Sigmoid colon (tissue), 7 donors: ENCODE data around the gene HECA. TPM values are rescaled to one million over a fixed set of nuclear protein-coding genes. Genes with fewer than 3 reads are reported as not detected.

Experiments used
- DNase-seq: peaks from one replicate; pipeline ENCODE4 v3.0.0-alpha.2; 2019
- H3K27ac ChIP-seq, 4 donors: fragments of 200-600 bp; sonication (generic); one replicate each; pipeline ENCODE4 v1.5.1; 2016 to 2019; ENCODE audit warnings: mild to moderate bottlenecking in 1 of 4
- H3K27me3 ChIP-seq, 3 donors: fragments of 200-600 bp; sonication (generic); one replicate each; pipeline ENCODE4 v1.5.1; 2019; ENCODE audit warnings: mild to moderate bottlenecking in 1 of 3
- H3K36me3 ChIP-seq, 4 donors: fragments of 200-600 bp; sonication (generic); one replicate each; pipeline ENCODE4 v1.5.1; 2016 to 2019
- H3K4me1 ChIP-seq, 4 donors: fragments of 200-600 bp; sonication (generic); one replicate each; pipeline ENCODE4 v1.5.1; 2017 to 2019
- H3K4me3 ChIP-seq, 4 donors: fragments of 200-600 bp; sonication (generic); one replicate each; pipeline ENCODE4 v1.5.1; 2017 to 2019; ENCODE audit warnings: mild to moderate bottlenecking in 2 of 4, moderate library complexity in 1 of 4
- H3K9me3 ChIP-seq, 4 donors: fragments of 200-600 bp in 3 of 4; sonication (generic) in 3 of 4; one replicate each; pipeline versions ENCODE4 v1.5.1 to v1.6.1; 2013 to 2019
- EP300 ChIP-seq, 4 donors: sonication (generic); formaldehyde crosslinking; IDR thresholded peaks; one replicate each; pipeline ENCODE4 v1.6.1; 2017; ENCODE audit warnings: antibody characterized with exemption in 4 of 4
- POLR2A ChIP-seq, 2 donors: fragments of 450-650 bp; IDR thresholded peaks; one replicate each; pipeline ENCODE4 v1.6.1; 2016; ENCODE audit warnings: antibody characterized with exemption in 2 of 2, mild to moderate bottlenecking in 2 of 2, moderate library complexity in 2 of 2
- POLR2AphosphoS5 ChIP-seq, 4 donors: sonication (generic); formaldehyde crosslinking; IDR thresholded peaks; one replicate each; pipeline ENCODE4 v1.6.1; 2017; ENCODE audit warnings: antibody characterized with exemption in 4 of 4
- WGBS, 2 donors: extraction: QIAGEN DNeasy Blood & Tissue Kit; methylation state at CpG; one replicate each; pipeline ENCODE4 v1.1.7; 2013; 5-methylcytosine and 5-hydroxymethylcytosine counted together
- intact Hi-C: fragments of 100-400 bp; cut with DNase I; formaldehyde crosslinking; loops from one replicate; pipeline ENCODE4 v1.15.1; 2023
- polyA plus RNA-seq, 3 donors: library from polyadenylated mRNA; stranded (reverse); fragments of 200-250 nt; gene quantifications; one replicate each; pipeline ENCODE4 v1.2.3, GENCODE V29; 2013
- total RNA-seq, 4 donors: library from RNA; depleted of rRNA; stranded (reverse); fragments of >200 nt; gene quantifications; one replicate each; pipeline ENCODE4 v1.1.0, GENCODE V29; 2016
- TF ChIP-seq, protein P1 (sequence below), 4 experiments: fragments of 450-650 bp in 3 of 4; fragments of 200-600 bp in 1 of 4; IDR thresholded peaks; one replicate each; pipeline ENCODE4 v1.5.1; 2016 to 2019; ENCODE audit warnings: antibody characterized with exemption in 4 of 4, mild to moderate bottlenecking in 3 of 4, moderate library complexity in 2 of 4
- donor health status: healthy with polysubstance abuse.
- donor health status: Bipolar disorder and iron deficiency.
- donor health status: healthy.

Gene HECA
- total and polyA plus RNA-seq, 7 donors = 16.7 to 42.1 (median 33.5) TPM

GRCh38 chr6:139109558-139109957, 25.3 kb upstream of the HECA start:
- Histone ChIP-seq H3K4me3 (no peak overlapping the region), H3K9me3 (no peaks in the 10 kb centered on the region), H3K27me3 (no peaks in the 10 kb centered on the region), H3K36me3 (no peaks in the 10 kb centered on the region), H3K4me1 (no peaks in the 10 kb centered on the region), H3K27ac (no peak overlapping the region)
- TF ChIP-seq, protein P1, sequence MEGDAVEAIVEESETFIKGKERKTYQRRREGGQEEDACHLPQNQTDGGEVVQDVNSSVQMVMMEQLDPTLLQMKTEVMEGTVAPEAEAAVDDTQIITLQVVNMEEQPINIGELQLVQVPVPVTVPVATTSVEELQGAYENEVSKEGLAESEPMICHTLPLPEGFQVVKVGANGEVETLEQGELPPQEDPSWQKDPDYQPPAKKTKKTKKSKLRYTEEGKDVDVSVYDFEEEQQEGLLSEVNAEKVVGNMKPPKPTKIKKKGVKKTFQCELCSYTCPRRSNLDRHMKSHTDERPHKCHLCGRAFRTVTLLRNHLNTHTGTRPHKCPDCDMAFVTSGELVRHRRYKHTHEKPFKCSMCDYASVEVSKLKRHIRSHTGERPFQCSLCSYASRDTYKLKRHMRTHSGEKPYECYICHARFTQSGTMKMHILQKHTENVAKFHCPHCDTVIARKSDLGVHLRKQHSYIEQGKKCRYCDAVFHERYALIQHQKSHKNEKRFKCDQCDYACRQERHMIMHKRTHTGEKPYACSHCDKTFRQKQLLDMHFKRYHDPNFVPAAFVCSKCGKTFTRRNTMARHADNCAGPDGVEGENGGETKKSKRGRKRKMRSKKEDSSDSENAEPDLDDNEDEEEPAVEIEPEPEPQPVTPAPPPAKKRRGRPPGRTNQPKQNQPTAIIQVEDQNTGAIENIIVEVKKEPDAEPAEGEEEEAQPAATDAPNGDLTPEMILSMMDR (IDR thresholded peaks at IDR 0.05) = no peak
- TF ChIP-seq POLR2A (IDR thresholded peaks at IDR 0.05) = no peak
- TF ChIP-seq EP300 (IDR thresholded peaks at IDR 0.05) = no peak
- no peak for TF ChIP-seq POLR2AphosphoS5 (IDR thresholded peaks at IDR 0.05)
- no peak for DNase-seq
- WGBS, 2 donors = 57 to 71% methylated on average over 5 of the region's 5 CpGs
- intact Hi-C loops = no loop called here

GRCh38 chr6:139112146-139112545, 22.7 kb upstream of the HECA start:
- intact Hi-C loops = no loop called here

DNA sequence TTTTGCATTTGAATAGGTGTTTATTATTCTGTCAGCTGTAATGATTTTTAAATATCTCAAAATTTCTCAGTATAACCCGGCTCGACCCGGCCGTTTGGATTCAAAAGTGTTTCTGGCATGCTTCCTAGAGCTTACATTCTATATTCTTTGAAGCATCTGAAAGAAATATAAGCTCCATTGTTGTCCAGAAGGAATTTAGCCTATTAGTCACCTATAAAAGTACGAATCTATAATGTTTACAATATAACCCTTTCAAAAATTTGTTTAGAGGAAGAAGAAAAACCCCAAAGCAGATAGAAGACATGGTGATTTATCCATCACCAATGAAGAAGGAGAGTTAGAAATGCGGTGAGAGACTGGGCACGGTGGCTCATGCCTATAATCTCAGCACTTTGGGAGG, 22.3 kb upstream of the HECA start:
- Histone ChIP-seq H3K9me3 (no peaks in the 10 kb centered on the region), H3K27me3 (no peaks in the 10 kb centered on the region), H3K4me1 (no peaks in the 10 kb centered on the region), H3K36me3 (no peaks in the 10 kb centered on the region), H3K4me3 (no peak overlapping the region), H3K27ac (no peak overlapping the region)
- intact Hi-C loops = no loop called here
- 79 to 82% methylated on average over 7 of the region's 7 CpGs for WGBS, 2 donors
- DNase-seq = no peak
- TF ChIP-seq POLR2A (IDR thresholded peaks at IDR 0.05) (no peak), EP300 (IDR thresholded peaks at IDR 0.05) (no peak), POLR2AphosphoS5 (IDR thresholded peaks at IDR 0.05) (no peak)
- TF ChIP-seq, protein P1 (IDR thresholded peaks at IDR 0.05) = no peak

More at GRCh38 chr6:139112146-139112545, 22.7 kb upstream of the HECA start:
- 71% methylated on average over 3 of the region's 3 CpGs for WGBS, 2 donors
- Histone ChIP-seq H3K27me3 (no peaks in the 10 kb centered on the region), H3K9me3 (no peaks in the 10 kb centered on the region), H3K27ac (no peak overlapping the region), H3K4me3 (no peak overlapping the region), H3K4me1 (no peaks in the 10 kb centered on the region), H3K36me3 (no peaks in the 10 kb centered on the region)
- no peak for DNase-seq
- no peak for TF ChIP-seq EP300 (IDR thresholded peaks at IDR 0.05)
- no peak for TF ChIP-seq POLR2A (IDR thresholded peaks at IDR 0.05)
- TF ChIP-seq POLR2AphosphoS5 (IDR thresholded peaks at IDR 0.05) = no peak
- TF ChIP-seq, protein P1 (IDR thresholded peaks at IDR 0.05) = no peak

GRCh38 chr6:139114746-139115145, 20.1 kb upstream of the HECA start:
- TF ChIP-seq EP300 (IDR thresholded peaks at IDR 0.05) = no peak
- no peak for TF ChIP-seq POLR2AphosphoS5 (IDR thresholded peaks at IDR 0.05)
- no peak for TF ChIP-seq POLR2A (IDR thresholded peaks at IDR 0.05)
- TF ChIP-seq, protein P1 (IDR thresholded peaks at IDR 0.05) = no peak
- WGBS, 2 donors = 73 to 88% methylated on average over 3 of the region's 3 CpGs
- Histone ChIP-seq H3K27ac (no peak overlapping the region), H3K27me3 (no peaks in the 10 kb centered on the region), H3K4me1 (no peaks in the 10 kb centered on the region), H3K9me3 (no peaks in the 10 kb centered on the region), H3K4me3 (no peak overlapping the region), H3K36me3 (no peaks in the 10 kb centered on the region)
- intact Hi-C loops = no loop called here
- DNase-seq = no peak
